ENCODE results near the gene BTN1A1. TPM values are rescaled to one million over a fixed set of nuclear protein-coding genes. Genes with fewer than 3 reads are reported as not detected.
A peak's percentile ranks its signal among the peaks of the same experiment; 100 is the strongest.

The BTN1A1 gene
- total and polyA plus RNA-seq, 9 of the 15 experiments (the other 6 are each of a cell fraction or from before 2014, with no cell fraction given), result 0.01 to 0.15 (median 0.06) TPM; not detected in 4

- peak; percentile 24 to 85 for TF ChIP-seq E2F6 (IDR thresholded peaks at IDR 0.05; ENCODE audit: borderline replicate concordance in 1 of 2, extremely low read depth in 1 of 2, insufficient read depth in 1 of 2, insufficient read length in 1 of 2, low read depth in 1 of 2, low read length in 1 of 2, poor library complexity in 1 of 2, severe bottlenecking in 1 of 2)
- peak; percentile 63; the same call in 1 of the 2 replicates for TF ChIP-seq ZNF274 (IDR thresholded peaks at IDR 0.05; ENCODE audit: borderline replicate concordance, low read depth, low read length)
- peak; percentile 40 for TF ChIP-seq BHLHE40 (IDR thresholded peaks at IDR 0.05; ENCODE audit: low read length)
- no peak for TF ChIP-seq MEF2D (tag; conservative IDR thresholded peaks at IDR 0.05; ENCODE audit: low read depth)
- peak; percentile 11; the same call in 1 of the 2 replicates for TF ChIP-seq RREB1 (CRISPR knock-in tag; IDR thresholded peaks at IDR 0.05)
- TF ChIP-seq CEBPG (CRISPR knock-in tag; IDR thresholded peaks at IDR 0.05), result no peak
- no peak for TF ChIP-seq CEBPG (tag; conservative IDR thresholded peaks at IDR 0.05 in 1 of 2, IDR thresholded peaks at IDR 0.05 in 1 of 2)
- no peak for TF ChIP-seq ZNF217 (CRISPR knock-in tag; IDR thresholded peaks at IDR 0.05)
- no peak for TF ChIP-seq ZNF23 (CRISPR knock-in tag; IDR thresholded peaks at IDR 0.05)
- TF ChIP-seq NONO (IDR thresholded peaks at IDR 0.05; ENCODE audit: low read depth in 2 of 2, low read length in 1 of 2), result no peak
These were observed 37.9 kb downstream of the BTN1A1 start, which contains the start of gene HMGN4 (continued) for GRCh38 chr6:26537846-26538571.
